Measurements from ENCODE around the gene MBNL1.

Gene MBNL1

GRCh38 chr3:152505926-152506325 is 237.2 kb downstream of the MBNL1 start:
- H3K4me3 ChIP-seq (ENCODE audit: low read depth, low read length), result no peak overlapping the region
- TF ChIP-seq, protein P1, sequence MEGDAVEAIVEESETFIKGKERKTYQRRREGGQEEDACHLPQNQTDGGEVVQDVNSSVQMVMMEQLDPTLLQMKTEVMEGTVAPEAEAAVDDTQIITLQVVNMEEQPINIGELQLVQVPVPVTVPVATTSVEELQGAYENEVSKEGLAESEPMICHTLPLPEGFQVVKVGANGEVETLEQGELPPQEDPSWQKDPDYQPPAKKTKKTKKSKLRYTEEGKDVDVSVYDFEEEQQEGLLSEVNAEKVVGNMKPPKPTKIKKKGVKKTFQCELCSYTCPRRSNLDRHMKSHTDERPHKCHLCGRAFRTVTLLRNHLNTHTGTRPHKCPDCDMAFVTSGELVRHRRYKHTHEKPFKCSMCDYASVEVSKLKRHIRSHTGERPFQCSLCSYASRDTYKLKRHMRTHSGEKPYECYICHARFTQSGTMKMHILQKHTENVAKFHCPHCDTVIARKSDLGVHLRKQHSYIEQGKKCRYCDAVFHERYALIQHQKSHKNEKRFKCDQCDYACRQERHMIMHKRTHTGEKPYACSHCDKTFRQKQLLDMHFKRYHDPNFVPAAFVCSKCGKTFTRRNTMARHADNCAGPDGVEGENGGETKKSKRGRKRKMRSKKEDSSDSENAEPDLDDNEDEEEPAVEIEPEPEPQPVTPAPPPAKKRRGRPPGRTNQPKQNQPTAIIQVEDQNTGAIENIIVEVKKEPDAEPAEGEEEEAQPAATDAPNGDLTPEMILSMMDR (conservative IDR thresholded peaks at IDR 0.05; ENCODE audit: low read depth, low read length), result no peak
- DNase-seq (ENCODE audit: low read depth), result no peak

GRCh38 chr3:152508705-152509104 is 240.0 kb downstream of the MBNL1 start:
- TF ChIP-seq, protein P1 (conservative IDR thresholded peaks at IDR 0.05; ENCODE audit: low read depth, low read length), result peak; percentile 43
- no peak overlapping the region for H3K4me3 ChIP-seq (ENCODE audit: low read depth, low read length)
- DNase-seq (ENCODE audit: low read depth), result peak; percentile 61

DNA sequence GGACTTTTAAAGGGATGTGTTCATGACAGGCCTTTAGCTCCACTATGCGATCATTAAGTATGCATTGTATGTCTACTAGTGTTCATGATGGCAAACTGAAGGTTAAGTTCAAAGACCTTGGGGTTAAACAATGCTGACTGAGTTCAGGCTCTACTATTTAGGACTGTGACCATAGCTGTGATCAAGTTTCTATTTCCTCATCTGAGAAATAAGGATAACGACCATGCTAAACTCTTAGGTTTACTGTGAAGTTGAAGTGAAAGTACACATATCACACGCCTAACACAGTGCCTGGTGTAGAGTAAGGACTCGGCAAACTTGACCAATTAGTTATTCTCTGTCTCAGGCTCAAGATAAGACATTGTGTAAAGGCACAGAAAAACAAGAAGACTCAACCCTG is 243.2 kb downstream of the MBNL1 start:
- H3K4me3 ChIP-seq (ENCODE audit: low read depth, low read length), result no peak overlapping the region
- TF ChIP-seq, protein P1 (conservative IDR thresholded peaks at IDR 0.05; ENCODE audit: low read depth, low read length), result no peak
- no peak for DNase-seq (ENCODE audit: low read depth)

- TF ChIP-seq, protein P1 (conservative IDR thresholded peaks at IDR 0.05; ENCODE audit: low read depth, low read length), result no peak
- no peak for DNase-seq (ENCODE audit: low read depth)
- no peak overlapping the region for H3K4me3 ChIP-seq (ENCODE audit: low read depth, low read length)
Observed at GRCh38 chr3:152513301-152513960, 244.7 kb downstream of the MBNL1 start.
